ENCODE data around the gene UNK. TPM values are rescaled to one million over a fixed set of nuclear protein-coding genes. Genes with fewer than 3 reads are reported as not detected.

The UNK gene
- total and polyA plus RNA-seq, 2 donors (not counting 3 experiments of a cell fraction or from before 2014, with no cell fraction given) = 18.0 to 23.2 TPM

DNA sequence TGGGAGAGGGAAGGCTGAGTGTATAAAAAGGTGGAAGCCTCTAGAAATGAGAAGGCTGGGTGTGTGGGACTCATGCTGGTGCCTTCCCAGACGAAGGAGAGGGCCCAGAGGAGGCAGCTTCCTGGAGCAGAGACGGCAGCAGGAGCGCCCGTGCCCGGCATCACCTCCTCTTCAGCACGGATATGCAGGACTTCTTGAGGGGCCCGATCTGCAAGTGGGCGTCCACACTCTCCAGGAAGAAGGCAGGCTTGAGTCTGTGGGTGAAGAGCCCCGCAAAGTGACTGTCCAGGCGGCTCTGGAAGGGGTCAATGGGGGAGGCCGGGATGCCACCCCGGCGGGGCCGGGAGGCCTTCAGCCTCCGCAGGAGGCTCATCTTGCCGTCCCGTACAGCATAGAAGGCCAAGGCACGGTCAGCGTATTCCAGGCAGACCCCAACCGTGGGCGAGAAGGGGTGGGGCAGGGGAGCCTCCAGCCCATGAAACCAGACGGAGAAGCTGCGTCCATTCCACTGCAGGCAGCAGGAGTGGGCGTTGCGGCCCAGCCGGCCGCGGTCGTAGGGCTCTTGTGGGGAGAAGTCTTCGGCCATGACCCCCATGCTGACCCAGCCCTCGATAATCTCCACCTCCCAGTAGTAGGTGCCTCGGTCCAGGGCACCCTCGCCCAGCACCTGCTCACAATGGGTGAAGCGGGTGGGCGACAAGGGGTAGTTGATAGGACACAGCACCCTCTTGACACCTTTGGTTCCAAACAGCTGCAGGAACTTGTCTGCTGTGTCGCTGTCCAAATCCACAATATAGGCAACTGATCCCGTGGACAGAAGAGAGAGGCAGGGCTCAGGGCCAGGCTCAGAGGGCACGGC is 89.9 kb downstream of the UNK start:
- peak overlapping the region; percentile 95 for H3K27ac ChIP-seq (ENCODE audit: insufficient read depth, low read depth, low read length)
- peaks cover 46% of the 10 kb centered on the region for H3K4me1 ChIP-seq (ENCODE audit: control insufficient read depth, extremely low read depth, insufficient read depth, low read length)
- H3K4me3 ChIP-seq (replicated peaks in 1 of 3; ENCODE audit: insufficient read depth in 1 of 3, low read depth in 1 of 3, low read length in 3 of 3) = no peak overlapping the region
- no peak overlapping the region for H3K9ac ChIP-seq (replicated peaks; ENCODE audit: extremely low read depth, insufficient read depth, low read length)
- no peaks in the 10 kb centered on the region for H3K9me3 ChIP-seq (replicated peaks; ENCODE audit: control insufficient read depth, insufficient read depth, low read length)
- TSS peak; percentile 18 for BruUV-seq (replicated peaks)
- dilution Hi-C loops (cut with MboI; ENCODE audit: extremely low pct_ligation_motif_present, low sequenced_read_pairs) = no loop called here
- POLR2A ChIA-PET = interaction anchor here (1.7 kb wide), 1 partner anchor 19 kb away, joined by 19 read pairs; the partner anchor contains the start of gene WBP2
- H3K9me1 ChIP-seq (replicated peaks; ENCODE audit: control insufficient read depth, extremely low read depth, insufficient read depth, low read length) = no peaks in the 10 kb centered on the region
- intact Hi-C loops (cut with micrococcal nuclease) = no loop called here
- TF ChIP-seq, protein P1, sequence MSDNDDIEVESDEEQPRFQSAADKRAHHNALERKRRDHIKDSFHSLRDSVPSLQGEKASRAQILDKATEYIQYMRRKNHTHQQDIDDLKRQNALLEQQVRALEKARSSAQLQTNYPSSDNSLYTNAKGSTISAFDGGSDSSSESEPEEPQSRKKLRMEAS (IDR thresholded peaks at IDR 0.05; ENCODE audit: insufficient read depth, insufficient read length) = no peak
- TF ChIP-seq POLR2A (IDR thresholded peaks at IDR 0.05; ENCODE audit: low read depth, low read length) = peak; percentile 2
- TF ChIP-seq, protein P2, sequence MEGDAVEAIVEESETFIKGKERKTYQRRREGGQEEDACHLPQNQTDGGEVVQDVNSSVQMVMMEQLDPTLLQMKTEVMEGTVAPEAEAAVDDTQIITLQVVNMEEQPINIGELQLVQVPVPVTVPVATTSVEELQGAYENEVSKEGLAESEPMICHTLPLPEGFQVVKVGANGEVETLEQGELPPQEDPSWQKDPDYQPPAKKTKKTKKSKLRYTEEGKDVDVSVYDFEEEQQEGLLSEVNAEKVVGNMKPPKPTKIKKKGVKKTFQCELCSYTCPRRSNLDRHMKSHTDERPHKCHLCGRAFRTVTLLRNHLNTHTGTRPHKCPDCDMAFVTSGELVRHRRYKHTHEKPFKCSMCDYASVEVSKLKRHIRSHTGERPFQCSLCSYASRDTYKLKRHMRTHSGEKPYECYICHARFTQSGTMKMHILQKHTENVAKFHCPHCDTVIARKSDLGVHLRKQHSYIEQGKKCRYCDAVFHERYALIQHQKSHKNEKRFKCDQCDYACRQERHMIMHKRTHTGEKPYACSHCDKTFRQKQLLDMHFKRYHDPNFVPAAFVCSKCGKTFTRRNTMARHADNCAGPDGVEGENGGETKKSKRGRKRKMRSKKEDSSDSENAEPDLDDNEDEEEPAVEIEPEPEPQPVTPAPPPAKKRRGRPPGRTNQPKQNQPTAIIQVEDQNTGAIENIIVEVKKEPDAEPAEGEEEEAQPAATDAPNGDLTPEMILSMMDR (IDR thresholded peaks at IDR 0.05; ENCODE audit: extremely low read depth in 1 of 2, insufficient read depth in 1 of 2, low read depth in 1 of 2, low read length in 2 of 2) = no peak
- FAIRE-seq (no peak), DNase-seq (ENCODE audit: low read depth, low spot score) (no peak)
- H4K20me1 ChIP-seq (replicated peaks; ENCODE audit: control insufficient read depth, extremely low read depth, insufficient read depth, low read length) = no peaks in the 10 kb centered on the region
- H3K79me2 ChIP-seq (ENCODE audit: control insufficient read depth, insufficient read depth, low read length) = peaks cover 6% of the 10 kb centered on the region
- peaks cover 3 to 18% of the 10 kb centered on the region in 2 experiments for H3K36me3 ChIP-seq (ENCODE audit: control insufficient read depth in 2 of 2, extremely low read depth in 1 of 2, insufficient read depth in 2 of 2, low read length in 2 of 2)
- no peaks in the 10 kb centered on the region for H3K27me3 ChIP-seq (ENCODE audit: control insufficient read depth in 2 of 2, insufficient read depth in 2 of 2, low read length in 2 of 2)
- CTCF ChIA-PET = interaction anchor here (0.8 to 10.3 kb wide), 4 partner anchors 16 to 48 kb away, joined by 3 to 241 read pairs (median 26); partner anchors contain the start of genes TRIM65, UNC13D and WBP2
- no peak overlapping the region for H3K4me2 ChIP-seq (ENCODE audit: insufficient read depth, low read length)
- no peak overlapping the region for H2AFZ ChIP-seq (ENCODE audit: low read depth, low read length)

Small RNA genes lying within 50 kb of the gene (microRNA-seq; reads per million reads assigned to microRNA genes)
- gene MIR4738 (ENCODE audit: borderline number of aligned reads, borderline replicate concordance) = not detected

Other genes starting within 250 kb of the UNK start
- 27.2 and 87.8 TPM in 2 replicates for gene MYO15B, start 197.0 kb upstream of the UNK start, total RNA-seq
- 10.2 and 15.7 TPM in 2 replicates for gene MYO15B, start 197.0 kb upstream of the UNK start, polyA plus RNA-seq
- not detected in 2 replicates for gene SMIM5, start 151.4 kb upstream of the UNK start, total RNA-seq
- not detected in 2 replicates for gene SMIM5, start 151.4 kb upstream of the UNK start, polyA plus RNA-seq
- 30.7 and 30.9 TPM in 2 replicates for gene RECQL5, start 117.7 kb upstream of the UNK start, total RNA-seq
- gene RECQL5, start 117.7 kb upstream of the UNK start, polyA plus RNA-seq = 17.3 and 21.3 TPM in 2 replicates
- gene SAP30BP, start 117.5 kb upstream of the UNK start, total RNA-seq = 143 and 151 TPM in 2 replicates
- 112 and 116 TPM in 2 replicates for gene SAP30BP, start 117.5 kb upstream of the UNK start, polyA plus RNA-seq
- gene ITGB4, start 63.3 kb upstream of the UNK start, total RNA-seq = 4.1 and 4.2 TPM in 2 replicates
- 6.5 and 6.7 TPM in 2 replicates for gene ITGB4, start 63.3 kb upstream of the UNK start, polyA plus RNA-seq
- gene GALK1, start 19.6 kb upstream of the UNK start, total RNA-seq = 45.8 and 47.0 TPM in 2 replicates
- 63.7 and 90.1 TPM in 2 replicates for gene GALK1, start 19.6 kb upstream of the UNK start, polyA plus RNA-seq
- gene UNC13D, start 59.6 kb downstream of the UNK start, total RNA-seq = 7.1 and 14.9 TPM in 2 replicates
- gene UNC13D, start 59.6 kb downstream of the UNK start, polyA plus RNA-seq = 6.9 and 7.7 TPM in 2 replicates
- 120 and 126 TPM in 2 replicates for gene WBP2, start 70.5 kb downstream of the UNK start, total RNA-seq
- 81.5 and 104 TPM in 2 replicates for gene WBP2, start 70.5 kb downstream of the UNK start, polyA plus RNA-seq
- 56.7 and 67.7 TPM in 2 replicates for gene TRIM47, start 93.8 kb downstream of the UNK start, total RNA-seq
- gene TRIM47, start 93.8 kb downstream of the UNK start, polyA plus RNA-seq = 75.1 and 85.3 TPM in 2 replicates
- 28.1 and 33.5 TPM in 2 replicates for gene TRIM65, start 112.1 kb downstream of the UNK start, total RNA-seq
- 18.6 and 19.3 TPM in 2 replicates for gene TRIM65, start 112.1 kb downstream of the UNK start, polyA plus RNA-seq
- gene MRPL38, start 120.1 kb downstream of the UNK start, total RNA-seq = 93.8 and 94.4 TPM in 2 replicates
- 82.7 and 100 TPM in 2 replicates for gene MRPL38, start 120.1 kb downstream of the UNK start, polyA plus RNA-seq
- gene FBF1, start 156.2 kb downstream of the UNK start, total RNA-seq = 8.9 and 9.4 TPM in 2 replicates
- 4.9 and 5.7 TPM in 2 replicates for gene FBF1, start 156.2 kb downstream of the UNK start, polyA plus RNA-seq
- gene ACOX1, start 194.4 kb downstream of the UNK start, total RNA-seq = 45.1 and 47.0 TPM in 2 replicates
- gene ACOX1, start 194.4 kb downstream of the UNK start, polyA plus RNA-seq = 17.9 and 18.6 TPM in 2 replicates
- gene TEN1, start 194.4 kb downstream of the UNK start, total RNA-seq = 14.3 and 18.8 TPM in 2 replicates
- 29.0 and 36.8 TPM in 2 replicates for gene TEN1, start 194.4 kb downstream of the UNK start, polyA plus RNA-seq
- gene CDK3, start 216.0 kb downstream of the UNK start, total RNA-seq = 6.2 and 8.5 TPM in 2 replicates
- 8.7 and 9.7 TPM in 2 replicates for gene CDK3, start 216.0 kb downstream of the UNK start, polyA plus RNA-seq
- not detected in 2 replicates for gene EVPL, start 242.5 kb downstream of the UNK start, total RNA-seq
- gene EVPL, start 242.5 kb downstream of the UNK start, polyA plus RNA-seq = not detected in 2 replicates